ENCODE measurements around the gene CMIP. TPM values are rescaled to one million over a fixed set of nuclear protein-coding genes. Genes with fewer than 3 reads are reported as not detected.

Gene CMIP
- total and polyA plus RNA-seq, 3 donors from 2014 or later = 34.9 to 72.5 (median 42.0) TPM

DNA sequence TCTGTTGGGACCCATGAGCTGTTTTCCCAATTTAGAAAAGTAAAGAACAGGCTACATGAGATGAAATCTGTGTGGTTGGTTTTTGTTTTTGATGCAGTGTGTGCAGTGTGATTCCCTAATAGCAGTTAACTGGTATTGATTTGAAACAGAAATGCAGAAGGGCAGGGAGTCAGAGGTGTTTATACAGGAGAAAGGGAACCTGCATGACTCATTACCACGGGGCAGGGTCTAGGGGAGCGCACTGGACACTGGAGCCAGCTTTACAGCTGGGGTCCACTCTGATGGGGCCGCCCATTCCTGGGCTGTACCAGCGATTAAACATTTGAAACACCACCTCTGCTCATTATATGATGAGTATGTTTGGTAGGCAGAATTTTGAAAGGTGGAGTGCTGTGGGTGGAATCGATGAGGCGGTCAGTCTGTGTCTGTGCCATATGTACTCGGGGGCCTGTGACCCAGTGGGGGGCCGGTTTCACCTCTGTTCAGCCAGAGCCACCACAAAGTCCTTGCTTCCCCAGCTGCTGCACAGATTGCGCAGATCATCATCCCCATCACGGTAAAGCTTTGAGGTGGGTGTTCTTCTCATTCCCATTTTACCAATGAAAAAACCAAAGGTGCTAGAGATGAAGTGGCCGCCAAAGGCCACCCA lies 142.5 kb downstream of the CMIP start:
- intact Hi-C loops (cut with DNase I; ENCODE audit: low total_unique reads) = no loop called here
- 90 to 95% methylated on average over 11 of the region's 11 CpGs for WGBS, 2 donors
- no peak for DNase-seq
- H3K36me3 ChIP-seq (ENCODE audit: low read depth, missing control alignments) = no peaks in the 10 kb centered on the region
- H3K27me3 ChIP-seq = no peaks in the 10 kb centered on the region
- peaks cover 12% of the 10 kb centered on the region for H3K4me1 ChIP-seq
- no peak overlapping the region for H3K27ac ChIP-seq
- TF ChIP-seq CTCF (IDR thresholded peaks at IDR 0.05) = no peak
- no peak for TF ChIP-seq POLR2A (IDR thresholded peaks at IDR 0.05)
- H3K9me3 ChIP-seq = no peaks in the 10 kb centered on the region
- H3K4me3 ChIP-seq = no peak overlapping the region

- WGBS, 2 donors = 94 to 95% methylated on average over 10 to 12 of the region's 12 CpGs
- H3K27ac ChIP-seq = no peak overlapping the region
- H3K4me3 ChIP-seq = no peak overlapping the region
- peaks cover 6% of the 10 kb centered on the region for H3K4me1 ChIP-seq
- no peaks in the 10 kb centered on the region for H3K27me3 ChIP-seq
- no peaks in the 10 kb centered on the region for H3K36me3 ChIP-seq (ENCODE audit: low read depth, missing control alignments)
- intact Hi-C loops (cut with DNase I; ENCODE audit: low total_unique reads) = no loop called here
- no peaks in the 10 kb centered on the region for H3K9me3 ChIP-seq
- no peak for TF ChIP-seq POLR2A (IDR thresholded peaks at IDR 0.05)
- no peak for TF ChIP-seq CTCF (IDR thresholded peaks at IDR 0.05)
- DNase-seq = no peak
These were observed 143.1 kb downstream of the CMIP start for GRCh38 chr16:81587626-81588160.

- Histone ChIP-seq H3K36me3 (ENCODE audit: low read depth, missing control alignments) (no peaks in the 10 kb centered on the region), H3K4me1 (no peaks in the 10 kb centered on the region), H3K27me3 (no peaks in the 10 kb centered on the region), H3K4me3 (no peak overlapping the region), H3K9me3 (no peaks in the 10 kb centered on the region), H3K27ac (no peak overlapping the region)
- intact Hi-C loops (cut with DNase I; ENCODE audit: low total_unique reads) = no loop called here
- WGBS, 2 donors = 94 to 96% methylated on average over 17 of the region's 17 CpGs
- no peak for DNase-seq
- TF ChIP-seq CTCF (IDR thresholded peaks at IDR 0.05) (no peak), POLR2A (IDR thresholded peaks at IDR 0.05) (no peak)
These were observed 143.9 kb downstream of the CMIP start for GRCh38 chr16:81588326-81589081.

DNA sequence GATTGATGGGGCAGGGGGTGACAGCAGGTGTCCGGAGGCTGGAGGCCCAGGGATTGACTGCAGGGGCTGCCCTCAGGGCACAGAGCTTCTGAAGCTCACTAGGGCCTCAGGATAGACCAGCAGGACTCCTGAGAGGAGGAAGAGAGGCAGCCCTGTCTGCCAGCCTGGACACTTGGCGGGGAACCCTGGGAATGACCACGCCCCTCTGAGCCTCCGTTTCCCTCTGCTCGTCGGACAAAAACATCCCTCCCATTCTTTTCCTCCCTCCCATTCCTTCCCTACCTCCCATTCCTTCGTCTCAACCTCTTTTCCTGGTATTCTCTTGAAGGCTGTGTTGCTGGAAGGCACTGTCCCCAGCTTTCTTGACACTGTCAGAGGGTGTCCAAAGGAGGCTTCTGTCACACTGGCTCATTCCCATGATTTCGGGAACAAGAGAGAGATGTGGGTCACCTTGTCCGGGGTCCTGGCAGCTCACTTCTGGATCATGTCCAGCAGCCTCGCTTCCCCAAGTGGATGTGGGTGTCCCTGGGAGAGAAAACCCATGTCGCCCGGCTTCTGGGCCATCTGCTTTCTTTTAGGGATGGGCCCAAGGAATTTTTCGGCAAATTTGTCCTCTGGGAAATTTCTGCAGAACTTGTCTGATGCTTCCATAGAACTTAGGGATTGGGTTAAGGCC lies 145.5 kb downstream of the CMIP start:
- Histone ChIP-seq H3K27ac (no peak overlapping the region), H3K36me3 (ENCODE audit: low read depth, missing control alignments) (no peaks in the 10 kb centered on the region), H3K4me1 (no peaks in the 10 kb centered on the region), H3K27me3 (no peaks in the 10 kb centered on the region), H3K9me3 (no peaks in the 10 kb centered on the region), H3K4me3 (no peak overlapping the region)
- DNase-seq = no peak
- TF ChIP-seq CTCF (IDR thresholded peaks at IDR 0.05) (no peak), POLR2A (IDR thresholded peaks at IDR 0.05) (no peak)
- intact Hi-C loops (cut with DNase I; ENCODE audit: low total_unique reads) = no loop called here
- 76 to 86% methylated on average over 10 to 13 of the region's 13 CpGs for WGBS, 2 donors
